NOMO-1 treated with DMSO at 0.1 percent for 48 hours (cell line): ENCODE data around the gene AGRN.
A peak's percentile ranks its signal among the peaks of the same experiment; 100 is the strongest.
"Not testable (repeated sequence)": the region's sequence is repeated elsewhere in the genome, so short reads cannot be mapped to it uniquely, and the experiment has no call there.

Source experiments
- DNase-seq: peaks from one replicate; lab custom pipeline; 2025; ENCODE audit not compliant: unreplicated experiment; lab: John Stamatoyannopoulos, UW

AGRN gene

GRCh38 chr1:1020000-1020404, at the start of gene AGRN:
Gene AGRN, plus strand, starts transcription at chr1:1020120. Its CDS starts 53 bp downstream, at chr1:1020173.
- DNase-seq, result no peak

GRCh38 chr1:970242-970972, 49.5 kb upstream of the AGRN start:
- no peak for DNase-seq

GRCh38 chr1:970973-971730, 48.8 kb upstream of the AGRN start:
- no peak for DNase-seq

- DNase-seq, result no peak
These were observed 48.0 kb upstream of the AGRN start for GRCh38 chr1:971751-972506.

GRCh38 chr1:972726-973458, 47.0 kb upstream of the AGRN start:
- DNase-seq, result no peak

GRCh38 chr1:973459-974292, 46.2 kb upstream of the AGRN start:
- no peak for DNase-seq

DNA sequence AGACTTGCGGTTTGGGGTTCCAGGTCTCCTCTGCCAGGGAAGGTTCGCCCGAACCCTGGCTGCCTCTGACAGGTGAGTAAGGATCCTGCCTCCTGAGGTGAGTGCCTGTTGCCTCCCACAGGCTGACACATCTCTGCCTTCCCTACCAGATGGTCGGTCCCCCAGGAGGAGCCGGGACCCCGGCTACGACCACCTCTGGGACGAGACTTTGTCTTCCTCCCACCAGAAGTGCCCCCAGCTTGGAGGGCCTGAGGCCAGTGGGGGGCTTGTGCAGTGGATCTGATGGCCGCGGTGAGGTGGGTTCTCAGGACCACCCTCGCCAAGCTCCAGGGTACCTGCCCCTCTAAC, 45.7 kb upstream of the AGRN start:
- no peak for DNase-seq

- DNase-seq, result no peak
These were observed 45.1 kb upstream of the AGRN start for GRCh38 chr1:974687-975328.

DNA sequence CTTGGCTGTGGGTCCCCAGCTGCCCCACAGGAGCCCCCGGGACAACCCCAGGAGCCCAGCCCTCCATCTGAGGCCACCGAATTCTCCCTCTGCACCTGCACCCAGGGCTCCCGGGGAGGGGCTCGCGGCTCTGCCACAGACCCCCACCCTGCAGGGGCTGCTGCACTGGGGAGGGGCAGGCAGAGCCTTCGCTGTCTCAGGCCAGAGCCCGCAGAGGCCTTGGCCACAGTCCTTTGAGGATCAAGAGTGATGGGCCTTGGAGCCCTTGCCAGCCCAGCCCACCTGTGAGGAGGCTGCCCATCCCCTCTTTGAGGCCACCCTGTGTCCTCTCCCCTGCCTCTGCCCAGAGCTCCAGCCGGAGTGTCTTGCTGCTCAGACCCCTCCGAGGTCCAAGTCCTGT, 44.6 kb upstream of the AGRN start:
- no peak for DNase-seq

GRCh38 chr1:975896-976683, 43.8 kb upstream of the AGRN start:
- peak; percentile 40 for DNase-seq

GRCh38 chr1:976791-977190, 43.1 kb upstream of the AGRN start:
- not testable (repeated sequence) for DNase-seq

DNA sequence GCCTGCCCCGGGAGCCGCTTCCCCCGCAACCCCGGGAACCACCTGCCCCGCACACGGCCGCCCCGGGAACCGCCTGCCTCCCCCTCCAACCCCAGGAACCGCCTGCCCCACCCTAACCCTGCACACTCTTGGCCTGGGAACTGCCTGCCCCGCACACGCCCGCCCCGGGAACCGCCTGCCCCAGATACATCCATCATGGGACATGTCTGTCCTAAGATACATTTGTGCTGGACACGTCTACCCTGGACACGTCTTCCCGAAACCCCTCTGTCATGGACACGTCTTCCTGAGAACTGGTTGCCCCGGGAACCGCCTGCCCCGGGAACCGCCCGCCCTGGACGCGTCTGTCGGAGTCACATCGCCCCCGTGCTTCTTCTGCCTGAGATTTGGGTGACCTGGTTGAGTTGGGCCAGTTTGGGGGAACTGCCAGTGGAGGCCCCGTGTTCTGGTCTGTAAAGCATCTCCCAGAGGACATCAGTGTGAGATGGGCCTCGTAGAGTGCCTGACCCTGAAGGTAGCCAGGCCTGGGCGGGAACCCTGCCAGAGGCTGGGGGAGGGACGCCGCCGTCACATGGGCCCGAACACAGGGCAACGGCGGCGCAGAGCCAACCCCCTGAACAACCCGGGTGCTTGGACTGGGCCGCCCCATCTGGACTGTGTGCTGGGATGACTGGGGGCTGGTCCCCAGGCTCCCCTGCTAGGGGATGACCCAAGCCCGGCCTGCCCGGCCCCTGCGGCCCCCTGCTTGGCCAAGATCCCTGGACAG, 41.7 kb upstream of the AGRN start:
- DNase-seq, result no peak

- DNase-seq, result no peak
These were observed 40.8 kb upstream of the AGRN start for GRCh38 chr1:978835-979743.

DNA sequence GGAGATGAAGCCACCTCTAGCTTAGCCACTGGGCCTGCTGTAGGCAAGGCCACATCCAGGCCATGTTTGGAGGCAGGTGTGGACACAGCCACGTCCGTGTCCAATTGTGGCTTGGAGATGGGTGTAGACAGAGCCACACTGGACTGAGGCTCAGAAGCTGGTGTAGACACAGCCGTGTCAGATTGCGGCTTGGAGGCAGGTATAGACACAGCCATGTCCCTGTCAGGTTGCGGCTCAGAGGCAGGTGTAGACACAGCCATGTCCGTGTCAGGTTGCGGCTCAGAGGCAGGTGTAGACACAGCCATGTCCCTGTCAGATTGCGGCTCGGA, 40.2 kb upstream of the AGRN start:
- DNase-seq, result no peak

DNA sequence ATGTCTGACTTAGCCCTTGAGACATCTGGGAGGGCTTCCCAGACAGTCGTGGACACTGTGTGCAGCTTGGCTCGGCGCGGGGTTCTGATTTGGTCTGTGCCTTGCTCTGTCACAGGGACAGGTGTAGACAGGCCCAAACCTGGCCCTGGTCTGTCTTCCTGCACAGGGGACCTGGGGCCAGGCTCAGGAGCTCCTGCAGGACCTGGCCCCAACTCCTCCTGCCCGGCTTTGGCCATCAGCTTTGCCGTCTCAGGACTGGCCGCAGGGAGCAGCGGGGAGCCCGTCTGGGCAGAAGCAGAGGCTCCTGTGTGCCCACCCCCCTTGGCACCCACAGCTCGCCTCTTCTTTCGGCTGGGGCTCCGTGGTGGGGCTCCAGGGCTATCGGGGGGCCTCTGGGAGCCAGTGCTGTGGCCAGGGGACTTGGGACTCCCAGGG, 39.8 kb upstream of the AGRN start:
- no peak for DNase-seq

DNA sequence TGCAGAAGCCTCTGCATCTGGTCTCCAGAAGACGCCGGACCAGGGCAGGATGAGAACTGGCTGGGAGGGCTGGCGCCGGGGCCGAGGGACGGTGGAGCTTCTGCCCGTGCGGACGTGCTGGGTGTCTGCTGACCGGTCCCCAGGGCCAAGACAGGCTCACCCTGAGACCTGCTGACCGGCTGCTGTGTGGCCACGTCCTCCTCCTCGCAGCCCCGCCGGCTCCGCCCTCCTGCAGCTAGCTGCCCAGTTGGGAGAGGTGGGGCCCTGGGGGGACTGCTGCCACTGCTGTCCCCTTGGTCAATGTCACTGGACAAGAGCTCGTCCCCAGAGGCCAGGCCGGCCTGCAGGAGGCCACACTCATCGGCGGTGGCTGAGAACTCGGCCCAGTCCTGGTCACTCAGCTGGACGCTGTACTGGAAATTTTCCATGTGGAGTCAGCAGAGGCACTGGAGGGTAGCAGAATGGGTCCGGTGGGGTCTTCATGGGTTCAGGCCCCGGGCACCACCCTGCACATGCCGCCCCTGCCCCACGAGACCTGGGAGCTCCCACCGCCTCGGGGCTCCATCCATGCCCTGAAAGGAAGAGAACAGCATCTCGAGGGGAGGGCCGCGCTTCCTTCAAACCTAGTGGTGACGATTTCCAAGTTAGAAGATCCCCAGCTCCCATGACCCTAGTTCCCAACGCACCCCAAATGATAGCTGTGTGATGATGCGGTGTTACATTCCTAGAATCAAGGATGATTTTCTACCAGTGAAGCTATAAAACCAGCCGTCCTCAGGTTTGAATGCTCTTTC, 39.1 kb upstream of the AGRN start:
- no peak for DNase-seq
